GM19397 (cell line): ENCODE data around the gene COQ10B.

Experiments
- ATAC-seq: cut with Tn5 transposase; IDR thresholded peaks from one replicate; pipeline ENCODE4 v1.9.1; 2021; ENCODE audit warnings: mild to moderate bottlenecking, moderate library complexity; ENCODE audit not compliant: unreplicated experiment

COQ10B gene

DNA sequence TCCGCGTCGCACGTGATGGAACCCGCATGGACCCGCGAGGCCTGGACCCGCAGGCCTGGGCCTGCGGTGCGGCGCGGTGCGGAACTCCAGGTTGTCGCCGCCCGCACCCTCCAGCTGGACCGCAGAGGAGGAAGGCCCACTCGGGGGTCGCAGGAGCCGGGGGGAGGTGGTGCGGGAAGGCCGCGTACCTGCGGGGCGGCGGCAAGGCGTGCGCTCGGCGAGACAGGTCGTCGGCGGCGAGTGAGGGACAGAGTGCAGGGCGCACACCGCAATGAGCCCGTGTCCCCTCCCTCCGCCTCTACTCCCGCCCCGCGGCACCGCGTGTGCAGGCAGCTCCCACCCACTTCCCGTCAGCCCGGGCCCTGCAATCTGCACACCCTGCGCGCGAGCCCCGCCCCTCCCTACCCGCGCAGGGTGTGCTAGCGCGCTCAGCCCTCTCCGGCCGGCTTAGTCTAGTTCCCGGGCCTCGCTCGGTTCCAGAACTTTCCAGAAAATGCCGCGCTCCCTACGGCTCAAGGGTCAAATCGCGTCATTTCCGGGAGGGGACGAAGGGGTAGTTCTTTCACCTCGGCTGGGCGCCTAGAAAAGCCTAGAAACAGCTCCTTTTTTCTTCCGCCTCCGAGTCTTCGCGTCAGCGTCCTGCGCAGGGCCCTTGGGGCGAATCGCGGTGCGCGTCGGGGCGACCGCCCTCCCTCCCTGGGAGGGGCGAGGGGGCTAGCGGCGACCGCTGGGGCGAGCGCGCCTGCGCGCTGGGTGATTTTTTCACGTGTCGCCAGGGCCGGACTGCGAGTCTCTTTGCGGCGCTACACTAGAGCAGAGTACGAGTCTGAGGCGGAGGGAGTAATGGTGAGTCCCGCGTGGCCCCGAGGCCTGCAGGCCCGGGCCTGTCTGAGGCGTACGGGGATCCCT lies 46.5 kb downstream of the COQ10B start, which contains the start of the genes HSPD1 and HSPE1:
TSS of gene HSPD1 (minus strand) at position 247 of the 909 bp plus-strand sequence. CDS start 992 bp downstream, outside the sequence.
TSS of gene HSPE1 (plus strand) at position 786 of the 909 bp plus-strand sequence. CDS start at position 844, 58 bp downstream.
- peak; percentile 84 for ATAC-seq

- peak; percentile 10 for ATAC-seq
Measured at GRCh38 chr2:197500503-197501131, 47.3 kb downstream of the COQ10B start.

DNA sequence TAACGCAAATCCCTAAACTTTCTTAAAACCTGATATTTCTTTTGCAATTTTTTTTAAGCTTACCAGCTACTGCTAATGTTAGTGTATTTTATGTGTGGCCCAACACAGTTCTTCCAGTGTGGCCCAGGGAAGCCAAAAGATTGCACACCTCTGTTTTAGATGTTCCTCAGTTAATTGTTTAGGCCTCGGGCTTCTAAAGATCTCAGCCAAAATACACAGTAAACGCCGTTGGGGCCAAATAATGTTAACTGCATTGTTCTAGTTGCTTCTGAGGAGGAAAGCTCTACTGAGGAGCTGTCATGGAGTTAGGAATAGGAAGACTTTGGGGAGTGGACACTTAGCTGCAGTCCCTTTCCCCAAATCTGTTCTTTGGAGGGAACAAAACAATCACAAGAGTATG lies 48.8 kb downstream of the COQ10B start:
- ATAC-seq = no peak

DNA sequence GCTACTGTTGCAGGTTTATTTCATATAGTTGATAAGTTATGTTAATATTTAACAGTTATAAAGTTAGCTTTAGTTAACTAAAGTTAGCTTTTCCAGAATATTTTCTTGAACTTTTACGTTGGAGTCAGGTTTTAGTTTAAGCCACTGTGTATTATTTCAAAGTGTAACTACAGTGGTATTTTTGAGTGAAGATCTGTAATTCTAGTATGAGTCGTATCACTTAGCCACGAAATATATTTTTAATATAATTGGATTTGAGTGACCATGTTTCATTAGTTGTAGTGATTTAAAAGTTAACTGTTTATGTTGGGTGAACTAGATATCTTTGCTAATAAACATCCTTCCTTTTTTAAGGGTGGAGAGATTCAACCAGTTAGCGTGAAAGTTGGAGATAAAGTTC lies 49.3 kb downstream of the COQ10B start:
- ATAC-seq = no peak

DNA sequence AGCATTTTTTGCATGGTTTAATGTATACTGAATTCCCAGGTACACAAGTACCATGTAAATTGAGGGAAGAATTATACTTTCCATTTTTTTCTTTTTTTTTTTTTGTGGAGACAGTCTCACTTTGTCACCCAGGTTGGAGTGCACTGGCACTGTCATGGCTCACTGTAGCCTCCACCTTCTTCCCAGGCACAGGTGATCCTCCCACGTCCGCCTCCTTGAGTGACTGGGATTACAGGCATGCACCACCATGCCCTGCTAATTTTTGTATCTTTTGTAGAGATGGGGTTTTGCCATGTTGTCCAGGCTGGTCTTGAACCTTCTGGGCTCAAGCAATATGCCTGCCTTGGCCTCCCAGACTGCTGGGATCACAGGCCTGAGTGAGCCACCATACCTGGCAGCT lies 50.6 kb downstream of the COQ10B start:
- no peak for ATAC-seq

DNA sequence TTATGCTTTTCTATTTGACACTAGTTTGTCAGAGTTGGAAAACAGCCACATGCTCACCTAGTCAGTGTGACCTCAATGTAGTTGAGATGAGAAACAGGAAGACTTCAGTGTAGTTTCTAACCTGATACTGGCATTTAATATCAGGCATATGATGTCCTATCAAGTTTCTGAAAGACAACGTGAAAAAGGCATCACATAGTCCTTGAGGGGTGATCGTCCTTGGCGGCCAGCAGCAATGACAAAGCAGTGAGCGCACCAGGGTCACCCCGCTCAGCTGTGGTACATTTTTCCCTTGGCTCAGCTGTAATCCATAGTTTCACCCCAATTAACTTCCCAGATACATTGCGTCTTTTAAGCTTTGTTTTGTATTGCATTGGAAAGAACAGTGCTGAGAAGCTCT lies 51.2 kb downstream of the COQ10B start:
- ATAC-seq = no peak

- ATAC-seq = no peak
Measured at GRCh38 chr2:197506658-197507057, 53.3 kb downstream of the COQ10B start.

- no peak for ATAC-seq
Measured at GRCh38 chr2:197513915-197514314, 60.6 kb downstream of the COQ10B start.

DNA sequence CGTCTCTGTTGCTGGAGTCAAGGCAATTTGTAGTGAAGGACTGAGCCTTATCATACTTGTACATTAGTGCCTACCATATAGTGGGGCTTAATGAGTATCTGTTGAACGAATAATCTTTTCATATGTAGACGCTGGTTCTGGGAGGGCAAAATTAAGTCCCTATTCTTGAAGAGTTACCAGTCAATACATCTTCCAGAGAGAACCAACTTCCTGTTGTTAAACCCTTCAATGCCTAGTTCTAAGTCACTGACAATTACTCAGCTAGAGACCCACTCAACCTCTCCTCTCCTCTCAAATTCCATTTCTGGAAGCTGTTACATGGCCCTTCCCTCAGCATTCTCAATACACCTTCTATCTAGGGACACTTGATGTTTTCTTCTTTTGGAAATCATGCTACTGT lies 61.4 kb downstream of the COQ10B start:
- no peak for ATAC-seq

DNA sequence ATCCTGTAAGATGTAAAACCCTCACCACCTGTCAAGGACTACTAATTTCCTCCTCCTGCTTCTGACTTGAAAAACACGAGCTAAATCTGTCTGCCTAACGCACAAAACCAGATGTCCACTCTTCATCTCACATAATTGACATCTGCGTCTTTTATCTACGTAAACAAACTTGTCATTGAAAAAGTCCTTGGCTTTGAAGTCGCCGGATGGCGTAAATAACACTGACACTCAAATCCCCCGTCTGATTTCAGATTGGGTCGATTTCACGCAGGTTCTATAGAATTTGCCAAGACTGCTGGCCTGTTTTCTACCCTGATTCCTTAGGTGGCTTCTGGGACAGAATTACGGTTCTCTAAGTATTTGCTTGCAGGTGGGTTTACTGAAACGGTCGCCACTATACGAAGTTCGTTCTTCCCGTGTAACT lies 62.0 kb downstream of the COQ10B start:
- ATAC-seq = peak; percentile 2

- ATAC-seq = peak; percentile 97
Measured at GRCh38 chr2:197515739-197516392, 62.5 kb downstream of the COQ10B start, which contains the start of gene MOB4. TSS of gene MOB4 (plus strand) at chr2:197516066. CDS start at chr2:197516087, 21 bp downstream.

DNA sequence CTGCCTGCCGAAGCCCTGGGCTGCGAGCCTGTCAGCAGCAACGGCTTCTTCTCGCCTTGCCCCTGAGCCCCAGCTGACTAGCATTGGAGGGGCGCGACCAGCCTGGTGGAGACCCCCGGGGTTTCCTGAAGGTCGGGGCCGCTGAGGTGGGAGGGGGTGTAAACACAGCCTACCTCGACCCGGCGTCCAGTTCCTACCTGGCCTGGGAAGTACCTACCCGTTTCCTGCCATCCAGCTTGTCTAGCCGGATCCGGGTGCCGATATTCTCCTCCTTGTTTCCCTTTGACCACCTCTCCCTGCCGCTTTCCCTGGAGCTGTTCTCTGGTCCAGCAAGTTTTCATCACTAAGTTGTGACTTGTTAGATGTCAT lies 63.0 kb downstream of the COQ10B start:
- peak; percentile 11 for ATAC-seq

DNA sequence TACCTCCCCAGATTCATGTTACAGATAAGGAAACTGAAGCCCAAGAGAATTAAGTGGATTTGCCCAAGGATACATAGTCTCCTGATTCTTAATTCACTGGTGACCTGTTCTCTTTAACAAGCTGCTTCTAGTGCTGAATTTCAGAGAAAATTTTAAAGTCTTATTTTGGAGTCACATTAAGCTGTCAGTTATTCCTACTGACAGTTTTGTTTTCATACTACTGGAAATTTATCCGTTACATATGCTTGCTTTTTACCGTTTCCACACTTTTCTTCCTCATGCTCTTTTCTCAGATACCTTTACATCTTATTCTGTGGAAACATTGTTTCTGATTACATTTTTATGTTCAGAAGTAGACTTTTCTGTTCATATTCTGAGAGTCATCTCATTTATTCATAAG lies 63.8 kb downstream of the COQ10B start:
- no peak for ATAC-seq
